RWPE2 (cell line): ENCODE results near the gene BMP6.

Source experiments
- ATAC-seq: fragments of 200-7000 bp; cut with Tn5 transposase; 3 replicates; pipeline ENCODE4 v1.9.1; 2021; ENCODE audit warnings: low read depth
- DNase-seq: peaks from one replicate; pipeline ENCODE4 v3.0.0-alpha.2; 2020; ENCODE audit warnings: low spot score
- H3K27ac ChIP-seq: fragments of 450-650 bp; 2 replicates; pipeline ENCODE4 v1.5.1; 2017; ENCODE audit warnings: mild to moderate bottlenecking; ENCODE audit not compliant: poor library complexity, severe bottlenecking
- H3K27me3 ChIP-seq: fragments of 250-450 bp; sonication (Bioruptor Pico); 2 replicates; pipeline ENCODE4 v1.5.1; 2021; ENCODE audit warnings: mild to moderate bottlenecking, moderate library complexity; ENCODE audit not compliant: insufficient read depth, poor library complexity, severe bottlenecking
- H3K36me3 ChIP-seq: fragments of 250-450 bp; sonication (Bioruptor Pico); 2 replicates; pipeline ENCODE4 v1.5.1; 2020; ENCODE audit warnings: low read depth, mild to moderate bottlenecking, moderate library complexity
- H3K4me1 ChIP-seq: fragments of 250-450 bp; sonication (Bioruptor Pico); 2 replicates; pipeline ENCODE4 v1.5.1; 2021; ENCODE audit warnings: mild to moderate bottlenecking, moderate library complexity; ENCODE audit not compliant: insufficient read depth, poor library complexity, severe bottlenecking
- H3K4me3 ChIP-seq: fragments of 250-450 bp; sonication (Bioruptor Pico); 2 replicates; pipeline ENCODE4 v1.5.1; 2021; ENCODE audit warnings: mild to moderate bottlenecking, moderate library complexity; ENCODE audit not compliant: severe bottlenecking
- H3K9me3 ChIP-seq: fragments of 250-450 bp; sonication (Bioruptor Pico); 2 replicates; pipeline ENCODE4 v1.5.1; 2021; ENCODE audit warnings: mild to moderate bottlenecking, moderate library complexity; ENCODE audit not compliant: severe bottlenecking
- TF ChIP-seq, protein P1 (sequence below): fragments of 450-650 bp; IDR thresholded peaks from one replicate; pipeline ENCODE4 v1.5.1; 2017; ENCODE audit warnings: mild to moderate bottlenecking, moderate library complexity; ENCODE audit not compliant: poor library complexity, severe bottlenecking

The BMP6 gene

GRCh38 chr6:7882505-7883257, 156.8 kb downstream of the BMP6 start:
- DNase-seq: no peak
- Histone ChIP-seq H3K27ac (no peak overlapping the region), H3K36me3 (peaks cover 69% of the 10 kb centered on the region)

GRCh38 chr6:7883381-7883780, 157.5 kb downstream of the BMP6 start:
- TF ChIP-seq, protein P1, sequence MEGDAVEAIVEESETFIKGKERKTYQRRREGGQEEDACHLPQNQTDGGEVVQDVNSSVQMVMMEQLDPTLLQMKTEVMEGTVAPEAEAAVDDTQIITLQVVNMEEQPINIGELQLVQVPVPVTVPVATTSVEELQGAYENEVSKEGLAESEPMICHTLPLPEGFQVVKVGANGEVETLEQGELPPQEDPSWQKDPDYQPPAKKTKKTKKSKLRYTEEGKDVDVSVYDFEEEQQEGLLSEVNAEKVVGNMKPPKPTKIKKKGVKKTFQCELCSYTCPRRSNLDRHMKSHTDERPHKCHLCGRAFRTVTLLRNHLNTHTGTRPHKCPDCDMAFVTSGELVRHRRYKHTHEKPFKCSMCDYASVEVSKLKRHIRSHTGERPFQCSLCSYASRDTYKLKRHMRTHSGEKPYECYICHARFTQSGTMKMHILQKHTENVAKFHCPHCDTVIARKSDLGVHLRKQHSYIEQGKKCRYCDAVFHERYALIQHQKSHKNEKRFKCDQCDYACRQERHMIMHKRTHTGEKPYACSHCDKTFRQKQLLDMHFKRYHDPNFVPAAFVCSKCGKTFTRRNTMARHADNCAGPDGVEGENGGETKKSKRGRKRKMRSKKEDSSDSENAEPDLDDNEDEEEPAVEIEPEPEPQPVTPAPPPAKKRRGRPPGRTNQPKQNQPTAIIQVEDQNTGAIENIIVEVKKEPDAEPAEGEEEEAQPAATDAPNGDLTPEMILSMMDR: no peak
- DNase-seq: no peak
- H3K36me3 ChIP-seq: peaks cover 75% of the 10 kb centered on the region
- no peaks in the 10 kb centered on the region for H3K9me3 ChIP-seq
- H3K27me3 ChIP-seq: no peaks in the 10 kb centered on the region
- H3K27ac ChIP-seq: no peak overlapping the region
- no peak for ATAC-seq
- H3K4me1 ChIP-seq: no peaks in the 10 kb centered on the region
- H3K4me3 ChIP-seq: no peak overlapping the region

More at GRCh38 chr6:7882505-7883257, 156.8 kb downstream of the BMP6 start:
- Histone ChIP-seq H3K9me3 (no peaks in the 10 kb centered on the region), H3K4me3 (no peak overlapping the region), H3K27me3 (no peaks in the 10 kb centered on the region), H3K4me1 (no peaks in the 10 kb centered on the region)
- TF ChIP-seq, protein P1: no peak
- no peak for ATAC-seq

DNA sequence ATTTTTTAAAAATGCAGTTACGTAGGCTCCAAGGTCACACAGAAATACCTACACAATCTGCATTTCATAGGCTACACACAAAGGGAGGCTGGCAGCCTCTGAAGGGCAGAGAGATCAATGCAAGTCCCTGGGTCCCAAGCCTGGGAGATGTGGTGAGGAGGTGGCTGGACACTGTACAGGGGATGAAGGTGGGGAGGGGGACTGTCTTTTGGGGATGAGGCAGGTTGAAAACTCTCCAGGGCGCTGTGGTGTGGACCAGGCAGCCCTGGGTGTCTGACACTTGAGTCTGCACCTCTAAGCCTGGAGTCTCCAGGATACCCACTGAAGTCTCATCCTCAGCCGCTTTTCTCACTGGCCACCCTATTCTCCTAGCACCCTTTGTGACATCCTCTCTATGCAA, 160.2 kb downstream of the BMP6 start:
- Histone ChIP-seq H3K27me3 (no peaks in the 10 kb centered on the region), H3K4me3 (no peak overlapping the region), H3K9me3 (no peaks in the 10 kb centered on the region), H3K4me1 (no peaks in the 10 kb centered on the region), H3K36me3 (peaks cover 97% of the 10 kb centered on the region), H3K27ac (no peak overlapping the region)
- ATAC-seq (no peak), DNase-seq (no peak)
- TF ChIP-seq, protein P1: no peak

- Histone ChIP-seq H3K27ac (no peak overlapping the region), H3K36me3 (peaks cover 97% of the 10 kb centered on the region), H3K4me1 (no peaks in the 10 kb centered on the region), H3K27me3 (no peaks in the 10 kb centered on the region), H3K9me3 (no peaks in the 10 kb centered on the region), H3K4me3 (no peak overlapping the region)
- TF ChIP-seq, protein P1: no peak
- DNase-seq (no peak), ATAC-seq (no peak)
These were observed 161.5 kb downstream of the BMP6 start for GRCh38 chr6:7887278-7887991.
